ENCODE data around the gene KCNE2. TPM values are rescaled to one million over a fixed set of nuclear protein-coding genes. Genes with fewer than 3 reads are reported as not detected.

KCNE2 gene, protein sequence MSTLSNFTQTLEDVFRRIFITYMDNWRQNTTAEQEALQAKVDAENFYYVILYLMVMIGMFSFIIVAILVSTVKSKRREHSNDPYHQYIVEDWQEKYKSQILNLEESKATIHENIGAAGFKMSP
- not detected for total RNA-seq

DNA sequence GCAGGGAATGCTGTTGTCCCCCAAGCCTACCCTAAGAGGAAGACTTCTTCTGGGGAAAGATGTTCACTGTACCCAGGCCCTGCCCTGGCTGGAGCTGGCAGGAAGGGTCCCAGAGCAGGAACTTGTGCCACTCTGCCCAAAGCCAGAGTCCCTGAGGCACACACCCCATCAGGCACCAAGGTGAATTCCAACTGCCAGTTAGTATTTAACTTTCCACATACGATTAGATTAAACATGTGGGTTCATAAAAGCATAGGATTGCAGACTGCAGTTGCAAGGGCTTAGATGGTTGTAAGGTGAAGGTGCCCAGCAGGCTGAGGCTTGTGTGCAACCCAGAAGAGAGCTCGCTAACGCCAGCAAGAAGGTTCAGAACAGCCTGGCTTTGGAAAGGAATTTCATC lies at the start of gene KCNE2:
Gene KCNE2 (plus strand): TSS at position 274 of the 400 bp plus-strand sequence. CDS start 6,473 bp downstream, outside the sequence.
- no peak for ATAC-seq
- 42 to 72% methylated on average over 3 of the region's 3 CpGs for WGBS, 2 donors
- intact Hi-C loops (cut with DNase I), result no loop called here
- Histone ChIP-seq H3K4me3 (no peak within 1 kb of the TSS), H3K27ac (no peak within 1 kb of the TSS), H3K9me3 (no peaks in the 10 kb centered on the region), H3K36me3 (replicated peaks in 1 of 2; ENCODE audit: insufficient read depth in 1 of 2, low read depth in 2 of 2) (no peaks in the 10 kb centered on the region), H3K4me1 (no peaks in the 10 kb centered on the region), H3K27me3 (no peaks in the 10 kb centered on the region)
- TF ChIP-seq, protein P1, sequence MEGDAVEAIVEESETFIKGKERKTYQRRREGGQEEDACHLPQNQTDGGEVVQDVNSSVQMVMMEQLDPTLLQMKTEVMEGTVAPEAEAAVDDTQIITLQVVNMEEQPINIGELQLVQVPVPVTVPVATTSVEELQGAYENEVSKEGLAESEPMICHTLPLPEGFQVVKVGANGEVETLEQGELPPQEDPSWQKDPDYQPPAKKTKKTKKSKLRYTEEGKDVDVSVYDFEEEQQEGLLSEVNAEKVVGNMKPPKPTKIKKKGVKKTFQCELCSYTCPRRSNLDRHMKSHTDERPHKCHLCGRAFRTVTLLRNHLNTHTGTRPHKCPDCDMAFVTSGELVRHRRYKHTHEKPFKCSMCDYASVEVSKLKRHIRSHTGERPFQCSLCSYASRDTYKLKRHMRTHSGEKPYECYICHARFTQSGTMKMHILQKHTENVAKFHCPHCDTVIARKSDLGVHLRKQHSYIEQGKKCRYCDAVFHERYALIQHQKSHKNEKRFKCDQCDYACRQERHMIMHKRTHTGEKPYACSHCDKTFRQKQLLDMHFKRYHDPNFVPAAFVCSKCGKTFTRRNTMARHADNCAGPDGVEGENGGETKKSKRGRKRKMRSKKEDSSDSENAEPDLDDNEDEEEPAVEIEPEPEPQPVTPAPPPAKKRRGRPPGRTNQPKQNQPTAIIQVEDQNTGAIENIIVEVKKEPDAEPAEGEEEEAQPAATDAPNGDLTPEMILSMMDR (IDR thresholded peaks at IDR 0.05), result no peak
- TF ChIP-seq POLR2A (IDR thresholded peaks at IDR 0.05), result no peak
- DNase-seq, result peak in 1 of 4 donors; percentile 5

DNA sequence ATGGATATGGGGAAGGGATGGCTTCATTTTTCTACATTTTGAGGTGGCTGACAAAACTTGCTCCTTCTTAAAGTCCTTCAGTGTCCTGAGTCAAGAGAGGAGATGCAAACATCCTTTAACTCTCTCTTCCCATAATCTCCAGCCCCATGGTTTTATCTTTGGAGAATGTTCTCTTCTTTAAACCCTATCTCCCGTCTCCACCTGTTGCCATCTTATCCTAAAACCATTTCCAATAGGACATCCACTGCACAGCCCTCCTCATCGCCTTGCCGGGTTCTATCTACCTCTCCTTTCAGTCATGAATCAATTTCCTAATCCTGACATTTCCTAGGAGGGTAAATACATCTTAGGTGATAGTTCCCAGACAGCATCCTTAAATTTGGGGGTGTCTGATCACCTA lies 44.2 kb upstream of the KCNE2 start:
- Histone ChIP-seq H3K36me3 (replicated peaks in 1 of 2; ENCODE audit: insufficient read depth in 1 of 2, low read depth in 2 of 2) (no peaks in the 10 kb centered on the region), H3K27me3 (no peaks in the 10 kb centered on the region), H3K27ac (no peak overlapping the region), H3K4me1 (no peaks in the 10 kb centered on the region), H3K4me3 (no peak overlapping the region), H3K9me3 (no peaks in the 10 kb centered on the region)
- WGBS, 2 donors, result 71 to 74% methylated on average over 3 of the region's 3 CpGs
- no peak for DNase-seq
- no peak for TF ChIP-seq POLR2A (IDR thresholded peaks at IDR 0.05)
- TF ChIP-seq, protein P1 (IDR thresholded peaks at IDR 0.05), result no peak
- ATAC-seq, result no peak
- intact Hi-C loops (cut with DNase I), result no loop called here

DNA sequence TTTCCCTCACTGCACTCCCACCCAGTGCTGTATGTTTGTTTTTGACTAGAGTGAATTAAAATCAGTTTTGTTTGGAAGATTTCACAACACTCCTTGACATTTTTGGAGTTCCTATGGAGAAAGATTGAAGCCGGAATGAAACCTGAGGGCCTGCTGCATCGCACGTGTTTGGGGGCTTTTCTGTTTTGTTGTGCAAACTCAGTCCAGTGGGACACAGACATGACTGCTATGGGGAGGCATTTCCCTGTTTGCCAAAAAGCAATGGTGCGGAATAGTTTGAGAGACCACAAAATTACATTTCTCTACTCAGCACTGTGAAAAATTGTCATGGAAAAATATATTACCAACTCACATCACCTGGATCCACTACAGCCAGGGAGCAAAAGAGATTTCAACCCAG lies 43.8 kb upstream of the KCNE2 start:
- intact Hi-C loops (cut with DNase I), result no loop called here
- WGBS, 2 donors, result 51 to 68% methylated on average over 4 of the region's 4 CpGs
- DNase-seq (no peak), ATAC-seq (no peak)
- Histone ChIP-seq H3K36me3 (replicated peaks in 1 of 2; ENCODE audit: insufficient read depth in 1 of 2, low read depth in 2 of 2) (no peaks in the 10 kb centered on the region), H3K27ac (no peak overlapping the region), H3K9me3 (no peaks in the 10 kb centered on the region), H3K27me3 (no peaks in the 10 kb centered on the region), H3K4me3 (no peak overlapping the region), H3K4me1 (no peaks in the 10 kb centered on the region)
- TF ChIP-seq, protein P1 (IDR thresholded peaks at IDR 0.05), result no peak
- no peak for TF ChIP-seq POLR2A (IDR thresholded peaks at IDR 0.05)

DNA sequence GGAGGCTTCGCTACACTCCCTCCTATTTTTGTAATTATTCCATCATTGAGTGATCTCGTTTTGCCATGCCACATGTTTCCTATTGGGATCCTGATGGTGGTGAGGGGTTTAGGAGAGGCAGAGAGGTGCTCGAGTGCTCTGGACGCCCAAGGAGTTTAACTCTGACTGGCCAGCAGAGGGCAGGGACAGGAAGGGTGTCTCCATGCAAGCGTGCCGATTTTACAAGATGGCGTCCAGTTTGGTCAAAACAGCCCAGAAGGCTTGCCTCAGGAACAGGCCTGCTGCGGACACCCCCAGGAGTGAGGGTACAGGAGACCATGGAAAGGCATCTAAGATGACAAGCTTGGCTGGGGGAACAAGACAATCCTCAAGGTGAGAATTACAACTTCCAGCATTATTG lies 33.8 kb upstream of the KCNE2 start:
- TF ChIP-seq, protein P1 (IDR thresholded peaks at IDR 0.05), result no peak
- no peak for TF ChIP-seq POLR2A (IDR thresholded peaks at IDR 0.05)

DNA sequence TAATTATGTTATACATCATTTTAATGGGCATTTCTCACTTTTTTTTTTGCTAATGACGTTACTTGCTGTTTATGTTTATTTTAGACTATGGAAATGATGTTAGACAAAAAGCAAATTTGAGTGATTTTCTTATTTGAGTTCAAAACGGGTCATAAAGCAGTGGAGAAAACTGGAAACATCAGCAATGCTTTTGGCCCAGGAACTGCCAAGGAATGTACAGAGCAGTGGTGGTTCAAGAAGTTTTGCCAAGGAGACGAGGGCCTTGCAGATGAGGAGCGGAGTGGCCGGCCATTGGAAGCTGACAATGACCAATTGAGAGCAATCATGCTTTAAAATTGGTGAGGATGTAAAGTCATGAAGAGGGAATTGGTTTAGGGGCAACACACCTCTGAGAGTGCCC lies 32.1 kb upstream of the KCNE2 start:
- WGBS, 2 donors, result 59 to 61% methylated on average over 5 of the region's 5 CpGs
- Histone ChIP-seq H3K27me3 (no peaks in the 10 kb centered on the region), H3K4me3 (no peak overlapping the region), H3K4me1 (no peaks in the 10 kb centered on the region), H3K27ac (no peak overlapping the region), H3K36me3 (replicated peaks in 1 of 2; ENCODE audit: insufficient read depth in 1 of 2, low read depth in 2 of 2) (no peaks in the 10 kb centered on the region), H3K9me3 (no peaks in the 10 kb centered on the region)
- intact Hi-C loops (cut with DNase I), result no loop called here
- no peak for TF ChIP-seq POLR2A (IDR thresholded peaks at IDR 0.05)
- TF ChIP-seq, protein P1 (IDR thresholded peaks at IDR 0.05), result no peak
- no peak for DNase-seq
- no peak for ATAC-seq

More for the DNA sequence above, 33.8 kb upstream of the KCNE2 start:
- Histone ChIP-seq H3K9me3 (no peaks in the 10 kb centered on the region), H3K4me3 (no peak overlapping the region), H3K27ac (no peak overlapping the region), H3K36me3 (replicated peaks in 1 of 2; ENCODE audit: insufficient read depth in 1 of 2, low read depth in 2 of 2) (no peaks in the 10 kb centered on the region), H3K27me3 (no peaks in the 10 kb centered on the region), H3K4me1 (no peaks in the 10 kb centered on the region)
- WGBS, 2 donors, result 83 to 86% methylated on average over 8 of the region's 8 CpGs
- intact Hi-C loops (cut with DNase I), result no loop called here
- ATAC-seq, result no peak
- DNase-seq, result no peak
